SK-N-DZ (cell line): Measurements from ENCODE around the gene MACROH2A2.
"Not testable (repeated sequence)": the region's sequence is repeated elsewhere in the genome, so short reads cannot be mapped to it uniquely, and the experiment has no call there.

Experiments used
- DNase-seq: peaks from one replicate; pipeline ENCODE4 v3.0.0-alpha.2; 2015; ENCODE audit warnings: low spot score

The MACROH2A2 gene

GRCh38 chr10:70155255-70155838 lies 102.7 kb downstream of the MACROH2A2 start:
- DNase-seq, result no peak

GRCh38 chr10:70158113-70158512 lies 105.5 kb downstream of the MACROH2A2 start:
- no peak for DNase-seq

GRCh38 chr10:70159366-70159765 lies 106.7 kb downstream of the MACROH2A2 start:
- not testable (repeated sequence) for DNase-seq

- DNase-seq, result no peak
Observed at GRCh38 chr10:70160798-70161197, 108.2 kb downstream of the MACROH2A2 start.
